ENCODE measurements around the gene BRD4.

The BRD4 gene

DNA sequence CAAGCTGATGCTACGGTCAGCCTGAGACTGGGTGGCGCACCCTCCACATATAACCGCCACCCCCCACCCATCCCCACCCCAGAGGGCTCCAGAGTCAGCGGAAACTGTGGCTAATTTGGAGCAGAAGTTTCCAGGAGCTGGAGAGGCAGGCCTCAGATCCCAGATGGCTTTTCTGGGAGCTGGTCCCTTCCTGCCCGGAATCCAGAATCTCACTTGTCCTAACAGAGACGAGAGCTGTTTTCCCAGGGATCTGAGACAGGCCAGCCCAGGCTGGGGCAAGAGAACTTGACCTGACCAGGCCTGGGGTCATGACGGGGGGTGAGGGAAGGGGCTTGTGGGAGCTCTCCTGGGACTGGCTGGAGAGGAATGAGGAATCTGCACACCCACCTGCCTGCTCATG is 106.6 kb downstream of the BRD4 start:
- DNase-seq (ENCODE audit: low read depth) = no peak

DNA sequence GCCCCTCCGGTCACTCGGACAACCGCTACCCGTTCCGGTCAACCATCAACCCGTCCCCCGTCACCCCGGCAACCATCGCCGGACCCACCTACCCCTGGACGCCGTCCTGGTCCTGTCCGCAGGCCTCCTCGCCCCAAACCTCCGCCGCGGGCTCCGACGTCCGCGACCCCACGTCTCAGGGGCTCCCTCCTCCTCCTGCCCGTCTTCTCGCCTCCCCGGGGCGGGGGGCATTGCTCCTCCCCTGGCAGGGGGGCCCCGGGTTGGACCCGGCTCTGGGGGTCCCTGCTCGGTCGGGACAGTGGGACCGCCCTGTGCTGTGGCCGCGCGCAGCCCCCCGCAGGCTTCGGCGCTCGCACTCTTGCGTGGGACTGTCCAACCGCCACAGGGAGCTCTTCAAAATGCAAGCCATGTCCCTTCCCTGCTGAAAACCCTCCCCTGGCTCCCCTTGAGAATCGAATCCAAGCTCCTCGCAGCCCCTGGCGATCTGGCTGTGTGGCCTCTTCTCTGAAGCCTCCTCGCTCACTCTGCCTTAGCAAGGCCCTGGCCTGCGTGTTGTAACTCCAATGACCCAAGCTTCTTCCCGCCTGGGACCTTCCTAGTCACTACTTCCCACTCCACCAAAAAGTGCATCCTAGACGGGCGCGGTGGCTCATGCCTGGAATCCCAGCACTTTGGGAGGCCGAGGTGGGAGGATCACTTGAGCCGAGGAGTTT is 108.5 kb downstream of the BRD4 start:
- peak; percentile 43 for DNase-seq (ENCODE audit: low read depth)

- peak; percentile 98 for DNase-seq (ENCODE audit: low read depth)
Measured at GRCh38 chr19:15222738-15223648, 109.3 kb downstream of the BRD4 start.

- no peak for DNase-seq (ENCODE audit: low read depth)
Measured at GRCh38 chr19:15220833-15221232, 111.5 kb downstream of the BRD4 start.

GRCh38 chr19:15218501-15218900 is 113.8 kb downstream of the BRD4 start:
- DNase-seq (ENCODE audit: low read depth) = no peak

GRCh38 chr19:15216363-15216762 is 116.0 kb downstream of the BRD4 start:
- no peak for DNase-seq (ENCODE audit: low read depth)

- peak; percentile 39 for DNase-seq (ENCODE audit: low read depth)
Measured at GRCh38 chr19:15213715-15214381, 118.5 kb downstream of the BRD4 start.

- DNase-seq (ENCODE audit: low read depth) = no peak
Measured at GRCh38 chr19:15212711-15213110, 119.6 kb downstream of the BRD4 start.

GRCh38 chr19:15210323-15210781 is 122.0 kb downstream of the BRD4 start:
- peak; percentile 84 for DNase-seq (ENCODE audit: low read depth)

DNA sequence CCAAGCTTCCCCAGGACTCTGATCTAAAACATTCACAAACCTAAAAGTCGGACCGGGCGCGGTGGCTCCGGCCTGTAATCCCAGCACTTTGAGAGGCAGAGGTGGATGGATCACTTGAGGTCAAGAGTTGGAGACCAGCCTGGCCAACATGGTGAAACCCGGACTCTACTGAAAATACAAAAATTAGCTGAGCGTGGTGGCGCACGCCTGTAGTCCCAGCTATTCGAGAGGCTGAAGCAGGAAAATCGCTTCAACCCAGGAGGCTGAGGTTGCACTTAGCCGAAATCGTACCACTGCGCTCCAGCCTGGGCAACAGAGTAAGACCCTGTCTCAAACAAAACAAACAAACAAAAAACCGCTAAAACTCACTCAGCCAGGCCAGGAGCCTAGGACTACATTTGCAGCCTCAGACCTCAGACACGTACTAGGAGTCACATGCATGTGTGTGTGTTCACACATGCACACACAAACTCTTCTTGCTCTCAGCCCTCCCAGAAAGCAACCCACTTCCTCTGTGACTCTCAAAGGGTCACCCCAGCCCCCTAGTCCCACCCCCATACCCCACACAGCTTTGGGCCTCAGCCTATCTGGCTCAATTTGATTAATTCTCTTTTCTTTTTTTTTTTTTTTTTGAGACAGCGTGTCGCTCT is 130.8 kb downstream of the BRD4 start:
- DNase-seq (ENCODE audit: low read depth) = no peak

GRCh38 chr19:15200553-15201364 is 131.6 kb downstream of the BRD4 start, which contains the start of gene NOTCH3:
Gene NOTCH3, minus strand, starts transcription at chr19:15200995. Its CDS starts 90 bp downstream, at chr19:15200905.
- peak; percentile 46 for DNase-seq (ENCODE audit: low read depth)

GRCh38 chr19:15199661-15200552 is 132.4 kb downstream of the BRD4 start:
- DNase-seq (ENCODE audit: low read depth) = peak; percentile 59

DNA sequence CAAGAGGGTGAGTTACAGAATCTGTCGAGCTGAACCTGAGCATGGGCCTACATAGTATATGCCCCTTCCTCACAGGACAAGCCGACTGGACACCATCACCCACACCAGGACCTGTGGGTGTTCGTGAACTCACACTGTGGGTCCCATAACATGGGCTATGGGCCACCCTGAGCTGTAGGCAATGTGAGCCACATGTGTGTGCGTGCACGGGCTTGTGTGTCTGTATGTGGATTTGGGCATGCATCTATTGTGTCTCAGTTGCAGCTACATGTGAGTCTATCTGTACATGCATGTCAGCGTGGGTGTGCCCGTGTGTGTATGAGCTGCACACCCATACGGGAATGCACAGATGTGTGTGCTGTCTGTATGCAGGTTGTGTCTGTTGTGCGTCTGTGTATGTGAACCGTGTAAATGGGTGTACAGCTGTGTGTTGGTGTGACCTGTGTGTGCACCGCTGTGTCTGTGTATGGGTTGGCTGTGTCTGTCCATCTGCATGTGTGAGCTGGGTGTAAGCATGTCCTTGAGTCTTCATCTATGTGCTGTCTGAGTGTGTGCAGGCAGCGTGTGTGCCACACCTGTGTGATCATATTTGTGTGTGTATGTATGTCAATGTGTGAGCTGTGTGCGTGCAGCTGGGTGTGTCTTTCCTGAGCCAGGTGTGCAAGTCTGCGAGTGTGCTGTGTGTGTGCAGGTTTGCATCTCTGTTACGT is 133.2 kb downstream of the BRD4 start:
- no peak for DNase-seq (ENCODE audit: low read depth)

DNA sequence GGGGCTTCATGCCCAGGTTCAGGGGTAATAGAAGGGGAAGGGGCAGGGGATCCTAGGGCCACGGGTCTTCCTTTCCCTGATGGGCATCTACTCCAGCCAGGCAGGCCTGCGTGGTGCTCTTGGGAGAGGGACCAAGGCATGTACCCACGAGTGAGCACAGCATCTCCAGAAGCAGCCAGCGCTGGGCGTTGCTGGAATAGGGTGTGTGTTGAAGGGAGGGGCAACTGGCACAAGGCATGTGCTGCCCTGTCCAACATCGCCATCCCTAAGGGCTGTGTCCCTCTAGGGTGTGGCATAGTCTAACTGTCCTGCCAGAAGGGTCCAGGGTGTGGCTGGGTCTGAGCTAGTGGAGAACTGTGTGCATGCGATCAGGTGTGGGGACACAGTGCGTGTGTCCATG is 134.4 kb downstream of the BRD4 start:
- no peak for DNase-seq (ENCODE audit: low read depth)

DNA sequence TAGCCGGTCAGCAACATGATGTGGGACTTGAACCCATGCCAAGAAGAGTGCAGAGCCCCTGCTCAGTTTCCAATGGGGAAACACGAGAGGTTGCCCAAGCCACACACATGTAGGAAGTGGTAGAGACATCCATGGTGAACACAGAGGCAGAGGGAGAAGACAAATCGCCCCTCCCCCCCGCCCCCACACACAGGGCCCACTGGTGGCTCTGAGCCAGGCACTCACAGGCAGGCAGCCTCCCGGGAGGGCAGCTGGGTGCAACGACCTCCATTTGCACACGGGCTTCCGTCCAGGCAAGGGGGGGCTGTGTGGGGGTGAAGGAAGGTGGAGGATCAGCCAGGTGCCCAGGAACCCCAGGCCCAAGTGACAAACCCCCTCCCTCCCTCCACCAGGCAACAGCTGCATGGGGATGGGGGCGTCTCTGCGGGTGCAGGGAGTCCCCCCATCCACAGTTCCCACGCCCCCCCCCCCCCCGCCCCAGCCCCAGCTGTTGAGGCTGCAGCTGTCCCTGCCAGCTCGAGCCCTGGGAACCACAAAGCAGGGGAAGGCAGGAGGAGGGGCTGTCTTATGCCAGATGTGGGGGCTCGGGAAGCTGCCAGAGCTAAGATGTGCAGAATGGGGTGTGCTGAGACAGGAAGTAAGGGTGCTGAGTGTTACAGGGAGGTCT is 134.9 kb downstream of the BRD4 start:
- peak; percentile 57 for DNase-seq (ENCODE audit: low read depth)

DNA sequence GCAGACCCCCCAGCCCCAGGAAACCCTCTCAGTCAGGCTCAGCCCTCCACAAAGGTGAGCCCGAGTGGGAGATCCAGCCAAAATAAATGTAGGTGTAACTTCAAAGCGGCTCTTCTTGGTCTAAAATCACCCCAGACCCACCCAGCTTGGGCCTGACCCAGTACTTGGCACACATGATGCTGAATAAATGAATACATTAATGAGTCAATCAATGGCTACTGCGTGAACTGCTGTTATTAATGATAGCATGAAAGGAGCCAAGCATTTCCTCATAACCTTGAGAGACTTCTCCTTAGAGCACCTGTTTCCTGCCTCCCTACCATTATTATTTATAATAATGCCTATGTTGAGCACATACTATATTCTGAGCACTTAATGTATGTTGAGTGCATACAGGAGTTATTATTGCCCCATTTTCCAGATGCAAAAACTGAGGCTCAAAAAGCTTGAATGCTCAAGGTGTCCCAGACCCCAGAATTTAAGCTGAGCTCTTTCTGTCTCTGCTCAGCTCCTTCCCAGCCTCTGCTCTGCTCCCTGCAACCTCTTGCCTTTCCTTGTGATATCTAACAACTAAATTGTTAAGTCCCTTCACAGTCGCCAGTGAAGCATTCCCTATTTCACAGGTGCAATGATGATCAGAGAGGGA is 135.9 kb downstream of the BRD4 start:
- DNase-seq (ENCODE audit: low read depth) = no peak

- peak; percentile 89 for DNase-seq (ENCODE audit: low read depth)
Measured at GRCh38 chr19:15195371-15196334, 136.7 kb downstream of the BRD4 start.

Data from EH (cell line).